ENCODE measurements around the gene OR10P1.
"Not testable (repeated sequence)": the region's sequence is repeated elsewhere in the genome, so short reads cannot be mapped to it uniquely, and the experiment has no call there.

The OR10P1 gene, protein sequence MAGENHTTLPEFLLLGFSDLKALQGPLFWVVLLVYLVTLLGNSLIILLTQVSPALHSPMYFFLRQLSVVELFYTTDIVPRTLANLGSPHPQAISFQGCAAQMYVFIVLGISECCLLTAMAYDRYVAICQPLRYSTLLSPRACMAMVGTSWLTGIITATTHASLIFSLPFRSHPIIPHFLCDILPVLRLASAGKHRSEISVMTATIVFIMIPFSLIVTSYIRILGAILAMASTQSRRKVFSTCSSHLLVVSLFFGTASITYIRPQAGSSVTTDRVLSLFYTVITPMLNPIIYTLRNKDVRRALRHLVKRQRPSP

DNA sequence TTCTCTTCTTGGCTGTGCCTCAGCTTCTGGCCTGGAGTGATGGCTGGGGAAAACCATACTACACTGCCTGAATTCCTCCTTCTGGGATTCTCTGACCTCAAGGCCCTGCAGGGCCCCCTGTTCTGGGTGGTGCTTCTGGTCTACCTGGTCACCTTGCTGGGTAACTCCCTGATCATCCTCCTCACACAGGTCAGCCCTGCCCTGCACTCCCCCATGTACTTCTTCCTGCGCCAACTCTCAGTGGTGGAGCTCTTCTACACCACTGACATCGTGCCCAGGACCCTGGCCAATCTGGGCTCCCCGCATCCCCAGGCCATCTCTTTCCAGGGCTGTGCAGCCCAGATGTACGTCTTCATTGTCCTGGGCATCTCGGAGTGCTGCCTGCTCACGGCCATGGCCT lies at the start of gene OR10P1:
OR10P1 (plus strand) TSS at position 40 of the 400 bp plus-strand sequence; CDS start at position 40, 0 bp downstream.
- DNase-seq: no peak

DNA sequence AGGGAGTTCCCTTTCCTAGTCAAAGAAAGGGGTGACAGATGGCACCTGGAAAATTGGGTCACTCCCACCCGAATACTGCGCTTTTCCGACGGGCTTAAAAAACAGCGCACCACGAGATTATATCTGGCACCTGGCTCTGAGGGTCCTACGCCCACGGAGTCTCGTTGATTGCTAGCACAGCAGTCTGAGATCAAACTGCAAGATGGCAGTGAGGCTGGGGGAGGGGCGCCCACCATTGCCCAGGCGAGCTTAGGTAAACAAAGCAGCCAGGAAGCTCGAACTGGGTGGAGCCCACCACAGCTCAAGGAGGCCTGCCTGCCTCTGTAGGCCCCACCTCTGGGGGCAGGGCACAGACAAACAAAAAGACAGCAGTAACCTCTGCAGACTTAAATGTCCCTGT lies 46.5 kb upstream of the OR10P1 start:
- not testable (repeated sequence) for DNase-seq

DNA sequence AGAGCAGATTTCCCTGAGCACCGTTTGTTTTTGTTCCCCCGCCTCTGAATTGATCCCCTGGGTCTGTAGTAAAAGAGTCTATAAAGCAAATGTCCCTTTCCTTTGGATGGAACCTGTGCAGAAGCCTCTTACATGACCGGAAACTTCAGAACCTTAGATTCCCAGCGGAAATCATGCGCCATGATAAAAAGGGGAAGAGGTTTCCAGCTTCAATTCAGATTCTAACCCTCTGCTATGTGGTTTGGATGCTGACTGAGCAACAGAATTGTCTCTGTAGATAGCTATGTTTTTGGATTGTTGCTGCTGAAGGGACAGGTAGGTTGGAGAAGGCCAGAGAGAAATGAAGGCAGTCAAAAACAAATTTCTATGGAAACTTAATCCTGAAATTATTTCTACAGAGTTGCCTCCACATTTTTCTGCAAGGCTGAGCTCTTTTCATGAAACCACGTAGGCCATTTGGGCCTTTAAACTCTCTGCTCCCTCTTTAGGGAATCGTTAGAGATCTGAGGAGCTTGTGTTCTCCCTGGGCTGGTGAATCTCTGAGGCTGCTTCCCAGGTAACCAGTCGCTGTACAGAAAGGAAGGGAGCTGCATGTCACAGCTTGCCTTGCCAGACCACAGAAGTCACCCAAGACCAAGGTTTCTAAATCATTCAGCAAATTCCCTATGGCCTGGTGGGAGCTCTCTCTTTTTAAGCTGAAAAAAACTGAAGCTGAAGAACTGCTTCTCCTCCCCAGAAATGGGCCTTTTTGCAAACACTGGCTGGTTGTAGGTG lies 28.7 kb upstream of the OR10P1 start:
- DNase-seq: no peak

DNA sequence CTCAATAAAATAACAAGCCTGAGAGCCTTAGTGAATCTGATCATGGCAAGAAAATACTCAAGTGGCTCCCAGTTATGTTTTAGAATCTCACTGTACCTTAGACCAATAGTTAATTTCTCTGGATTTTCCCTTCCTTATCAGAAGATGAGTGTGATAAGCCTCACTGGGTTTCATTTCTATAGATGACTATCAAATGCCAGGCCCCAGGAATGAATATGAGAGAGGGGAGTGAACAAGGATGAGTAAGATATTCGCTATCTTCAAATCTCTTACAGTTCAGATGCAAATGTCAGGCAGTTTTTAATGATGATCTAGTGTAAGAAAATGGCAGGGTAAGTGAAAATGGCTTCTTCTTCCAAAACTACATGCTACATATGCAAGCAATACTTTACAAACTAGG lies 26.1 kb upstream of the OR10P1 start:
- DNase-seq: no peak

DNA sequence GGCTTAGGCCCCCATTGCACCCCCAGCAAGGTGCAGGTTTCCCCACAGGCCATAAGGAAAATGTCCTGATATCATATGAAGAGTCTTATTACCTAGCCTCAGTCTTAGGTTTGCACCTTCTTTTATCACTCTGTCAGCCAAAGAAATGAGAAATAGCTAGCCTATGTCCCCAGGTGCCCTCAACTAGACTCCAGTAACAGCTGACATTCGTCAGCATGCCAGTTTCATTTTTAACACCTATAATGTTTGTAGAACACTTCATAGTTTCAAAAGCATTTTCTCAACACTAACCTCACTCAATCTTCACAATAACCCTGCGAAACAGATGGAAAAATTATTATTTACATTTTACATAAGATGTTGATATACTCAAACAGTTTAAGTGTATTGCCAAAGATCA lies 24.0 kb upstream of the OR10P1 start:
- no peak for DNase-seq

DNA sequence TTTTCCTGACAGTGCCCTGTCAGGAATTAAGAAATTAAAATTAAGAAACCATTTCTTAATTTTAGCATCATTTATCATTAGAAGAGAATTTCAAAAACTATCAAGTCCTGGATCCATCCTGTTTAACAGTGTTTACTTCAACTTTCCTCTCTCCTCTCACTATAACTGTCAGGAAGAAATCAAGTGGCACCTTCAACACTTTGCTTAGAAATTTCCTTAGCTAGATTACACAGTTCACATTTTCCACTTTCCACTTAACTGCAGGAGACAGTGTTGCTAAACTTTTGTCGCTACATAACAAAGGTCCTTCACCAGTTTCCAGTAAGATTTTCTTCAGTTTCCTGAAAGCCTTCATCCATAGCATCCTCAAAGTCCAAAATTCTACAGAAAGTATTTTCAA lies 21.9 kb upstream of the OR10P1 start:
- no peak for DNase-seq

DNA sequence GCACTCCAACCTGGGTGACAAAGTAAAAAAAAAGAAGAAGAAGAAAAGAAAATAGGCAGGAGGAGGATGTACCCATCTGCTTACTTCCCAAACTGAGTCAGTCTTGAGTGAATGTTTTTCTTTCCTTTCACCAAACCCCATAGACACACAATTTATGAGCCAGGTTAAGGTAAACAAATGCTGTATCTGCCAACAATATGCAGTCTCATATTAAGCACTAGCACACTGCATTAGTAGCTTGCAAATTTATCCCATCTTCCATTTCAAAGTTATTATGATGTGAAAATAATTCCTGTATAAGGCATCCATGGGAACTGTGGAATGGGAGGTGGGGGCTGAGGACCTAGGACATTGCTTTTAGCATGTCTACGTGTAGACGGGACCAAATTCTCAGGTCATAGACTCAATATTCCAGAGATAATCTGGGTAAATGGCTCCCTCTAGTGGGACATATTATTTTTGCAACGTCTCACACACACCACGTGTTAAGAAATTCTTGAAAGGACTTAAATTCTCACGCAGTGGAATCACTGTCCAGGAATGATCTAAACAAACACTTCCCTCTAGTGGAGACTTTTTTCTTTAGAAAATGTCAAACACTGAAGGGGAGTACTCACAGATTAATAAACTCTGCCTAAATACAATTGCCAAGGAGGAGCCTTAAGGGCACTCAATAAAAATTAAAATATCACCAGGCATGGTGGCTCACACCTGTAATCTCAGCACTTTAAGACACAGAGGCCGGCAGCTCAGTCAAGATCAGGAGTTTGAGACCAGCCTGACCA lies 17.1 kb upstream of the OR10P1 start:
- peak; percentile 24 for DNase-seq

DNA sequence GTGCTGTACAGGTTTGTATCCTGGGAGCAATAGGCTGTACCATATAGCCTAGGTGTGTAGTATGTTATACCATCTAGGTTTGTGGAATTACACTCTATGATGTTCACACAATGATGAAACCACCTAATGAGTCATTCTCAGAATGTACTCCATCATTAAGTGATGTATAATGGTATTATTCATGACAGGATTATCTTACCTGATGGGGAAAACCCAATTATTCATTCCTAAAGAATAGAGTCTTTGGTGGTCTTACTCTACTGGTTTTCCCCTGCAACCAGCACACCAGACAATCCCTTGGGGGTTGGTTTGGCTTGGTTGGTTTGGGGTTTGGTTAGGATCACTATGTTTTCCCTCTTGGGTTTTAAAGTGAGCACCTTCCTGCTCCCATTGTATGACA lies 12.6 kb upstream of the OR10P1 start:
- no peak for DNase-seq

DNA sequence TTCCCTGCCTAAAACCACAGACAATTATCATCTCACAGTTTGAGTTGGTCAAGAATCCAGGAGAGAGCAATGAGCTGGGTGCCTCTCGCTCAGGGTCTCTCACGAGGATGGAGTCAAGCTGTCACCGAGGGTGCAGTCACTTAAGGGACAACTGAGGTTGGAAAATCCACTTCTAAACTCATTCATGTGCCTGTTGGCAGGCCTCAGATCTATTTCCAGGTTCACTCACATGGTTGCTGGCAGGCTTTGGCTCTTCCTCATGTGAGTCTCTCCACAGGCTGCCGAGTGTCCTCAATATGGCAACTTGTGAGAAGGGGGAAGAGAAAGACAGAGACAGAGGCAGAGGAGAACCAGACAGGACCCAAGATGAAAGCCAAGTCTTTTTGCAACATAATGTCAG lies 10.5 kb upstream of the OR10P1 start:
- no peak for DNase-seq

DNA sequence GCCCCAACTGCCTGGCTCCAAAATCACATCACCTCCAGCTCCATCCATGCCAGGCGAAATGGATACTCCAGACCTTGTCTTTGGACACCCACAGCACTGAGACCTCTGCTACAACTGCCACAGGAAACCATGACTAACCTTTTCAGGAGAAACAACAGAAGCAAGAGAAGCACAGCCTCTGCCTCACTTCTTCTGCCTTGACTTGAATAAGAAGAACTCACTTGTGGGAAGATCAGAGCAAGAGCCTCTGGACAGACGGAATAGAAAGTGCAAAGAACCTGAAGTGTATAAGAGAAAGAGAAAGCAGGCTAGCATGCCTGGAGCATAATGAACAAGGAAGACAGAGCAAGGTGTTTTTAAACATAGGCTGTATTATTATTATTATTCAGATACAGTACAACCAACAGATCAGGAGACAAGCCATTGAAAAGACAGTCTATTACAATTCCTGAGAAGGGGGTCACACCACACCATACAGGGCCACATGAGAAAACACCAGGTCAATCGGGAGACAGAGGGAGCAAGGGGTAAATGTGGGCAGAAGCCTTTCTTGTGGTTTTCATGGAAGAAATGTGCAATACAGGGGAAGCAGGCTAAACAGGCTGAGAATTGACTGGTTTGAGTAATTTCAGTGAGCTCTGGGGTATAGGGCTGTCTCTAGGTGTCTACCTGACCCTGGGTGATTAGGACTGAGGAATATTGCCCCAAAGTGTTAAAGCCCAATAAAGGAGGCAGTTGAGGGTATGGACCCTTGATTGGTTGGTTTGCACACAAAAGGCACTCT lies 7.4 kb upstream of the OR10P1 start:
- no peak for DNase-seq

DNA sequence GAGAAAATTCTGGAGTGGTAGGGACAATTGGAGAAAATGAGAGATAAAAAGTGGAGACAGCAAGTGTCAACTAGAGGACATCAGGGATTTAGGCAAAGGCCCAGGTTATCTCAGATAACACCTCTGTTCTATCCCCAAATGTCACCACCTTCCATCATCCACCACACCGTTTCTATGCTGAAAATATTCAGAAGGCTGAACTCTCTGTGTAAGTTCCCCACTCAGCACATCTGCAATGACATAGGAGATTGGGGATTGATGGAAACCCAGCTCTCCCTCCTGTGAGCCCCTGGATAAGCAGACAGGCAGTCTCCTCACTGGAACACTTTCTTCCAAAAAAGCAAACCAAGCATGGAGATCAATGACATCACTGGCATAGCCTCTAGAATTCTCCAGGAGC lies 5.6 kb upstream of the OR10P1 start:
- DNase-seq: no peak

DNA sequence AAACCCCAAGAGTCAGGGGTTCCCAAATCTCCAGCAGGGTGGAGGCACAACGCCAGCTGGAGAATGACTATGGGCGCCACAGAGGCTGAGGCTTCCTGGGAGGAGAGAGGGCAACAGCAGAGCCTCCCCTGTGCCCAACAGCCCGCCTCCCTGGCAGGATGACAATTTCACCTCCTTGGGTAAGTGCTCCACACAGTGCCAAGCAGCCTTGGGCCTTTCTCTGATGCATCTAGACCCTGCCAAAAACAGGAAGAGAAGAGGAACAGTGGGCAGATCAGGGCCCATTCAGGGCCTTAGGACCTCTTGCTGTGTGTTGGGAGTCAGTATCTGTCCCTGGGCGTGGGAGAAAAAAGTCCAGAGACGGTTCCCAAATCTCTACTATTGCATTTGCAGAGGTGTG lies 5.0 kb upstream of the OR10P1 start:
- no peak for DNase-seq

DNA sequence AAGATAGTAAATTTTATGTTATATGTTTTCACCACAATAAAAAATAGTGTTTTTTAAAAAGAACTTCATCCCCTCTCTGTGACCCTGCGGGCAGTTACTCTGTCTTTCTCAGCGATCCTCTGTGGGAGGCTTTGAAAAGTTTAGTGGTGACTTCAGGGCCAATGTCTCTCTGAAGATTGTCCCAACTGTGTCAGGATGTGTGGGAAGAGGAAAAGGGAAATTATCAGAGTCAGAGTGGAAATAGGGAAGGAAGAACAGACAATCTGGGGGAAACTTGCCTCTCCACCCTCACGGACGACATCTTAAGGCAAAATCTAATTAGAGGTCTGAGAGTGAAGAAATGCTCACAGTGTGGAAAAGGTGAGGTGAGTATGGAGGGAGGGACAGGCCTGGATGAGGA lies 3.5 kb upstream of the OR10P1 start:
- DNase-seq: no peak

DNA sequence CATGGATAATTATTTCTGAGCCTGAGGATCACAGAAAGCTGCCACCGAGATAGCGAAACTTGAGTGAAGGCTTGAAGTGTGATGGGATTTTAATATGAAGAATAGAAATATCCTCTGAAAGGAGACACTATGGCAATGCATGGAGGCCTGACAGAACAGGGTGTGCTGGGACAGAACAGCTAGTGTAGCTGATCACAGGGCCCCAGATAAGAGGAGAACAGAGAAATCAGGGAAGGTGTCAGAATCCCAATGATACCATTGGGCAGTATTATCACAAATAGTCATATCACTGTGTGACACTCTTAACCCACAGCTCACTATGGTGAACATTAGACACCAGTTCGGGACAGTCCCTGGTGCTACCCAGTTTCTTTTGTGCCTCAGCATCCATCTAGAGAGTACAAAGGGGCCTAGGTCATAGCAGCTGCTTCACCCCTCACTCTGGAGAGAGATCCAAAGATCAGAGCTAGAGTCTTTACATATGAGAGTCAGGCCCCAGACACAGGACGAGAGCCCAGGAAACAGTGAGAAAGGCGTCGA lies 506 bp upstream of the OR10P1 start:
- DNase-seq: no peak

DNA sequence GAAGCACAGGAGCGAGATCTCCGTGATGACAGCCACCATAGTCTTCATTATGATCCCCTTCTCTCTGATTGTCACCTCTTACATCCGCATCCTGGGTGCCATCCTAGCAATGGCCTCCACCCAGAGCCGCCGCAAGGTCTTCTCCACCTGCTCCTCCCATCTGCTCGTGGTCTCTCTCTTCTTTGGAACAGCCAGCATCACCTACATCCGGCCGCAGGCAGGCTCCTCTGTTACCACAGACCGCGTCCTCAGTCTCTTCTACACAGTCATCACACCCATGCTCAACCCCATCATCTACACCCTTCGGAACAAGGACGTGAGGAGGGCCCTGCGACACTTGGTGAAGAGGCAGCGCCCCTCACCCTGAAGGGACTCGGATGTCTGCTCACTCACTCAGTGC lies 775 bp downstream of the OR10P1 start:
- DNase-seq: no peak

DNA sequence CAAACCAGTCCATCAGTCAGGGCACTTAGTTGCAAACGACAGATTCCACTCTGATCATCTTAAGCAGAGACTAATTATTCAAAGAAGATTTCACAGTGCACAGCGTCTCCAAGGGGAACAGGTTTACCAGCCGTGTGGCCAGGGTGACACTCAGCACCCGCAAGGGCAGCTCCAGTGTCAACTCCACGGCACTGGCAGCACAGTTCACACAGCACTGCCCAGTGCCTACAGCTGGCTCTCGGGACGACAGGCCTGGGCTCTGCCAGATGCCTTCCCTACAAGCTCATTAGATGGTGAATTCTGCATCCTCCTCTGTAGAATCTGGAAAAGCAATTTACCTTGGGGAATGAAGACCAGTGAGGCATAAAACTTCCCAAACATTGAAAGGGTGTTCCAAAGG lies 4.9 kb downstream of the OR10P1 start:
- no peak for DNase-seq

DNA sequence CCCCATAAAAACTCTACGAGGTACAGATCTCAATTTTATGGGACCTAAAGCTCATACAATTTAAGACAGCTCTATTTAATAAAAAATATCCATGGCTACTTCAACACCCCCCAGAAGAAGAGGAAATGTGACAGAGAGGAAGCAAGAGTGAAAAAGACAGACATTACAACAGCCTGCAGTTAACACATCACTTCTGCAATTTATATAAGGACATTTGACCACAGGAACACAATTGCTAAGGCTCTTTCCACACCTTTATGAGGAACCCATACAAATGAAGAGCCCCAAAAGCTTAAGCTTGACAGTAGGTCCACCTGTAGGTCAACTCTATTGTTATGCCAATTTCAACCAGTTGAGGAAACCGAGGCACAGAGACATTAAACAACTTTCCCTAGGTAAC lies 5.6 kb downstream of the OR10P1 start:
- no peak for DNase-seq

DNA sequence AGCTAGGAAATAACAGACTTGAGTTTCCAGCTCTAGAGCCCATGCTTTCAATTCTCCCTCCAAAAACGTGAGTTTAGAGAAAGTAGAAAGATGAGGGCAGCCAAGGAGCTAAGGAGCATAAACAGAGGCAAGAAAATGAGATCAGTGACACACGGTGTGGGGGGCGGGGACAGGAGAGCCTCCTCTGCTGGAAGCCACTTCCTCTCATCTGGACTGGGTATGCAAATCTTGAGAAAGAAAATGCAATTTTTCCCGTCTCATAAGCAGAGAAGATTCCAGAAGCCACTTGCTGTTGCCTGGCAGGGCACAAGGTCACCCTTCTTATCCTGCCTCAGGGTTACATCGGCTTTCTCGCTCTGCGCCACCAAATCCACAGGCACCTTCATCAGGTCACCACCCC lies 6.0 kb downstream of the OR10P1 start:
- DNase-seq: no peak

DNA sequence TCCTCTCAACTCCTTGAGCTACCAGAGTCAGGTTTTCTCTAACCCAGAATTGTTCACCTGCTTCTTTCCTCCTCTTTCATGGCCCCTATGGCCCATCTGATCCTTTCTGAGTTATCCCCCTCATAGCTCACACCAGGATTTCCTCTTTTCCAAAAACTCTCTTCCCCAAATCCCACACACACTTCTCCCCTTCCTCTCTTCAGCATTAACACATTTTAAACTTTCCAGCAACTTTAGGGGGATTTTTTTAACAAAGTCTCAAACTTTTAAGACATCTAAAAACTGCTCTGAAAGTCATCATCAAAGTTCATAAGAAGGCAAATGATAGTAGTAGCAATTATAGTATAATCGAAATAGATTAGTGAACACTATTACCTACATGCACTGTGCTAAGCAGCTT lies 7.9 kb downstream of the OR10P1 start:
- DNase-seq: no peak

DNA sequence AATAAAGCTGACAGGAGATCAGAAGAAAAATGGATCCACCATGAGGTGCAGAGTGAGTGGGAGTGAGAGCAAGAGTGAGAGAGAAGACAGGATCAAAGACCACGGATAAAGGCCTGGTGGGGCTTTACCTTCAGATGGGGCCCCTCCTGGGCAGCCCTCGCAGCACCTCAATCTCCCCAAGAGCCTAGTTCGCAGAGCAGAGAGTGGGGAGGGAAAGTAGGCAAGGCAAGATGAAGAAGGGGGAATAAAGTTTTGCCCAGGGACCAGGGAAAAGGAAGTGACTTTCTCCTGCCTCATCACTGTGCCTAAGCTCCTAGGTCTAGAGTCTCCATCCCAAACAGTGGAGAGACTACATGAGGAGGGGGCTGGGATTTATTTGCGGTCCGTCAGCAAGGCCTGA lies 10.3 kb downstream of the OR10P1 start:
- DNase-seq: no peak

DNA sequence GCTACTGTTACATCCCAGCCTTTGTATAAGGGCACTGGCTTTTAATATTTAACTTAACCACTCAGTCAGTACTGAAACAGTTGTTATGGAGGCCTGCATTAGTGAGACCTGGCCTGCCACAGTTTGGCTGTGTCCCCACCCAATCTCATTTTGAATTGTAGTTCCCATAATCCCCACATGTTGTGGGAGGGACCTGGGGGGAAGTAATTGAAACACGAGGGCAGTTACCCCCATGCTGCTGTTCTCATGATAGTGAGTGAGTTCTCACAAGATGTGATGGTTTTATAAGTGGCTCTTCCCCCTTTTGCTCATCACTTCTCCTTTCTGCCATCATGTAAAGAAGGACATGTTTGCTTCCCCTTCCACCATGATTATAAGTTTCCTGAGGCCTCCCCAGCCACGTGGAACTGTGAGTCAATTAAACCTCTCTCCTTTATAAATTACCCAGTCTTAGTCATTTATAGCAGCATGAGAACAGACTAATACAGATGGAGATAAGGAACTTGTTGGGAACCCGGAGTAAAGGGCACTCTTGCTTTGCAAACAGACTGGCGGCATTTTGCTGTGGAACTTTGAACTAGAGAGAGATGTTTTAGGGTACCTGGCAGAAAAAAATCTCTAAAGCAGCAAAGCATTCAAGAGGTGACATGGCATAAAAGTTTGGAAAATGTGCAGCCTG lies 14.1 kb downstream of the OR10P1 start:
- DNase-seq: not testable (repeated sequence)

DNA sequence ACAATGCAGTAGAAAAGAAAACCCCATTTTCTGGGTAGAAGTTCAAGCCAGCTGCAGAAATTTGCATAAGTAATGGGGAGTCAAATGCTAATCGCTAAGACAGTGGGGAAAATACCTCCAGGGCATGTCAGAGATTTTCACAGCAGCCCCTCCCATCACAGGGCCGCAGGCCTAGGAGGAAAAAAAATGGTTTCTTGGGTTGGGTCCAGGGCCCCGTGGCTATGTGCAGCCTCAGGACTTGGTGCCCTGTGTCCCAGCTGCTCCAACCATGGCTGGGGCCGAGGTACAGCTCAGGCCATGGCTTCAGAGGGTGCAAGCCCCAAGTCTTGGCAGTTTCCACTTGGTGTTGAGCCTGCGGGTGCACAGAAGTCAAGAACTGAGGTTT lies 14.6 kb downstream of the OR10P1 start:
- no peak for DNase-seq

Measured in activated gamma-delta T cell treated with Interleukin-2 at 50 U/mL for 16 hours (primary cell).